Activated CD8-positive, alpha-beta memory T cell treated with anti-CD3 and anti-CD28 coated beads, Interleukin-2, amount 50 U/mL, for 1 hour (primary cell): ENCODE data around the gene LUM.

Source experiments
- DNase-seq: peaks from one replicate; pipeline ENCODE4 v3.0.0-alpha.2; 2020; ENCODE audit errors: extremely low read depth

The LUM gene

GRCh38 chr12:91074154-91074709, 37.1 kb downstream of the LUM start:
- DNase-seq = no peak

DNA sequence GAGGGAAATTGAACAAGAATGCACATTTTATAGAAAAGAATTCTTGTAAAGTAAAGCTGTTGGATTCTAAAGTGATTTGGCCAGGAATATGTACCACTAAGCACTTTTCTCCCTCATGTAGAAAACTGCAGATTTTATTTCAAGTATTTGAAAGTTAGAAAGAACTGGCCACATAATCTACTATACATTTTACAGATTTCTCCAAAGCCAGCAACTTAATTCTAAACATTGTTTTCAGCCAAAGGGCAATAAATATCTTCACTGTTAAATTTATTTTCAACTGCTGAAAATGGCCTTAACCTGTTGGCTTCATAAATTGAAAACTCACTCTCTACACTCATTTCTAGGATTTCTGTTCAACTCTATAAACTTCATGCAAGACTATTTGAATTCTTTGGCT, 37.9 kb downstream of the LUM start:
- DNase-seq = no peak

DNA sequence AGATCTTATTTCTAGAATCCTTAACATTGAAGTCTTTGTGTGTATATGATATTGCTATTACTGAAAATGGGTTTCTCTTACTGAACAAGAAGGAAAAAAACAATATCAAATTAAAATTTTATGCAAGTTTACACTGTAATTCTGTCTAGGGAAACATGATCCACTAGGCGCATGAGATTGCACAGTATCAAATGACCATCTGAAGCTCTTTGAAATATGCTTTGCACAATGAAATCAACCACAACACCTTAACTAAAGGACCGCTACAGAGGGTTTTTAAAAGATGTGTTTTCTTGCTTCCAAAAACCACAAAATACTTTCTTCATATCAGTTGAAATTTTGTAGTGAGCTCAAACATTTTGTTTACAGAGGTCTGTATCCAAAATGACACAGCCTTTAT, 38.4 kb downstream of the LUM start:
- DNase-seq = no peak

DNA sequence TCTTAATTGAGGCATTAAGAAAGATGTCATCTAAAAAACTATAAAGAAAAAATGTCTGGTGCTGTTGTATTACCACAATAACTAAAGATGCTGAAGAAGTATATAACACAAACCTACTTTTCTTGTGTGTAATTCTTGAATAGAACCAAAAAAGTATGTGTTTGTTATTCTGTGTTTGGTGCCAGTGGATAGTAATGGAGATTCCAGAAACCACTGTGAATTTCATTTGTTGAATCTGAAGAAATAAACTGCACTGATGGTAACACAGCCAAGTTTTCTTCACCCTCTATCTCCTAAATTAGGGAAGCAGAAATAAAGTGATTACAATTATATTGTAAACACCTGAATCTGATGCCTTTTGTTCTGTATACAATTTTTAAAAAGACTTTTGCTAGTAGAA, 40.4 kb downstream of the LUM start:
- DNase-seq = no peak

GRCh38 chr12:91065396-91065795, 45.9 kb downstream of the LUM start:
- no peak for DNase-seq

- DNase-seq = no peak
These were observed 46.7 kb downstream of the LUM start for GRCh38 chr12:91064640-91065039.

GRCh38 chr12:91061091-91061490, 50.2 kb downstream of the LUM start:
- DNase-seq = no peak

- no peak for DNase-seq
These were observed 52.1 kb downstream of the LUM start for GRCh38 chr12:91059211-91059610.

DNA sequence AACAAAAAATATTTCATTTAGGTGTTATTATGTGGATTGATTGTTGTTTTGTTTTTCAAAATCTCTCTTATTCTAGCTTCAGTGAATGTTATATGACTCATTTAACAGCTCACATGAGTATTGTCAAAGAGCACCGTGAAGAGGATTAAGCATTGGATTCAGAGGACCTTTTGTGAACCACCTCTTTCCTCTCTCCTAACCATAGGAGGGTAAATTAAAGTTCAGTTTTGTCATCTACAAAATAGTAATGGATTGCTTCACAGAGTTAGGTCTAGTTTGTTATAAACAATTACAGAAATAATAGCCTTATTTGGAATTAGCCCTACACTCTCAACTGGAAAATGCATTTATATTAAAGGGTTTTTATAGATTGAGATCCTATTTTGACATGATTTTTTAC, 52.5 kb downstream of the LUM start:
- no peak for DNase-seq

GRCh38 chr12:91057368-91058165, 53.7 kb downstream of the LUM start, which contains the start of gene KERA:
Gene KERA (minus strand): TSS chr12:91058024. CDS start chr12:91056281, 1,743 bp downstream.
- DNase-seq = no peak

GRCh38 chr12:91056488-91056887, 54.8 kb downstream of the LUM start:
- no peak for DNase-seq

- no peak for DNase-seq
These were observed 55.3 kb downstream of the LUM start for GRCh38 chr12:91055976-91056375.

- no peak for DNase-seq
These were observed 57.2 kb downstream of the LUM start for GRCh38 chr12:91053951-91054715.
